Hematopoietic multipotent progenitor cell treated with erythropoietin and hydrocortisone succinate and interleukin-3 and kit ligand, for 17 days (in vitro differentiated cells): ENCODE measurements around the gene TNFRSF14.

Experiments used
- DNase-seq: peaks from one replicate; pipeline ENCODE4 v3.0.0-alpha.2; 2015; ENCODE audit warnings: low spot score

TNFRSF14 gene

GRCh38 chr1:2602866-2603520 is 46.8 kb downstream of the TNFRSF14 start:
- no peak for DNase-seq

- no peak for DNase-seq
Observed at GRCh38 chr1:2603521-2604155, 47.5 kb downstream of the TNFRSF14 start.

DNA sequence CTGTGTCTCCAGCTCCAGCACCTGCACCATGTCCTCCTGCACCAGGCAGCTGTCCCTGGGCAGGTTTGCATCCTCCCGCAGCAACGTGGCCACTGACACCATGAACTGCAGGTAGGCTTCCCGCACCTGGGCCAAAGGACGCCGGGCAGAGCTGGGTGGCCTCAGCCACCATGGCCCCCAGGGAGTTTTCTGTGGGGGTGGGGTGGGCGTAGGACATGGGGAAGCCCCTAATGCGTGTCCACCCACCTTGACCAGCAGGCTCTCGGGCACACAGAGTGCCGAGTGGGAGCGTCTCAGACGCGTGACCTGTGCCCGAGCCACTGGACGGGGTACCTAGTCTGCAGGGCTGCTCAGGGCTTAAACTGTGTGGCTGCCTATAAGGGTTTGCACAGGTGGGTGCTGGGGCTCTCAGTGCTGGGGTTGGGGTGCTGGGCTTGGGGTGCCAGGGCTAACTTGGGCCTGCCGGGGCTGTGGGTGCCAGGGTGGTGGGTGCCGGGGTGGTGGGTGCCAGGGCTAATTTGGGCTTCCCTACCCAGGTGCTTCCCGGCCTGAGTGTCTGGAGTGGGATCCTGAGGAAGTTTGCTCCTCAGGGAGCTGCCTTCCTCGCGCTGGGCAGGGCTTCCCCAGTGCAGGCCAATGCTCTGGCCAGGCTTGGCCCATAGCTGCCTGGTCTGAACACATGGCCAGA is 48.1 kb downstream of the TNFRSF14 start:
- DNase-seq = no peak

GRCh38 chr1:2604844-2605508 is 48.8 kb downstream of the TNFRSF14 start:
- no peak for DNase-seq

GRCh38 chr1:2605509-2606395 is 49.6 kb downstream of the TNFRSF14 start:
- DNase-seq = no peak

DNA sequence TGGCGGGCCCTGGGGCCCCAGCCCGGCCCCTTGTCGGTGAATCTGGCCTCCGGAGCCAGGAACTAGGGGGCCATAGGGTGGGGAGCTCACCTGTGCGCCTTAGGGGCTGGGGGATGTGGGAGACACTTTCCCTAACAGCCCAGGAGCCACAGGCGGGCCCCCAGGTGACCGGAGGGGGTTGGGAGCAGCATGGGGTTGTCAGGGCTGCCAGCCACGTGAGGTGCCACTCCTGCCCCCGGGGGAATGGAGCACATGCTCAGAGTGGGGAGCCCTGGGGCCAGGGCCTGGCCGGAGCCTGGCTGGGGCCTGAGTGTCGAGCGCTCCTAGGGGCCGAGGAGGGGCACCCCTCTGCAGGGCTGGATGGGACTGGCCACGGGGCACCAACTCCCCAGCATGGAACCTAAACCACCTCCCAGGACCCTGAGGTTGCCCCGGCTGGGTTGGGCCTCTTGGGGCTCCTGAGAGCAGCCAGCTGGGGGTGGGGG is 50.3 kb downstream of the TNFRSF14 start:
- no peak for DNase-seq

DNA sequence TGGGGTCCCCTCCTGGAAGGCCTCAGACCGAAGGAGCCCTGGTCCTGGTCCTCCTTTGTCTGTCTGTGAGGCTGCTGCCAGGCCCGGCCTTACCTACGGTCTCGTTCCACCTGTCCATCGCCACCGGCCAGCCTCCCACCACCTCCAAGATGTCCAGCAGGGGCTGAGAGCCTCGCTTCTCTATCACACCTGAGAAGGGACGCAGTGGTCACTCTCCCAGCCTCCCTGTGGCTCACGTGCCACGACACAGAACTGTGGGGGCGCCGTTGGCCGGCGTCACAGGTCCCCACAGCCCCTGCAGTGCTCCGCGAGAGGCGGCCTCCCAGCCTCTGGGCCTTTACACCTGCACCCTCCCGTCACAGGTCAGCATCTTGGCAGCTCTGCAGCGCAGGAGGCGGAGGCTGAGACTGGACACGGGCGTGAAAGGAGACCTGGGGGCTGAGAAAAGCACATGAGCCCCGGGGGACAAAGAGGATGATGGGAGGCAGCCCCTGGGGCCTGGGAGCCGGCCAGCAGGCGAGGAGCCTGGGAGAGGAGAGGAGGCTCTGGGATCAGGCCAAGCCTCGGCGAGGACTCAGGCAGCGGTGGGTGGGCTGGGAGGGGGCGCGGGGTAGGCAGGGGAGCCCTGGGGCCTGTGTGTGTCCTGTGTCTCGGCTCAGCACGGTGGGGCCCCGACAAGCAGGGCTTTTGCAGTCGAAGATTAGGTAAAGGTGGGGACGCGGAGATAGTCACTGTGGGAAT is 50.9 kb downstream of the TNFRSF14 start:
- no peak for DNase-seq

DNA sequence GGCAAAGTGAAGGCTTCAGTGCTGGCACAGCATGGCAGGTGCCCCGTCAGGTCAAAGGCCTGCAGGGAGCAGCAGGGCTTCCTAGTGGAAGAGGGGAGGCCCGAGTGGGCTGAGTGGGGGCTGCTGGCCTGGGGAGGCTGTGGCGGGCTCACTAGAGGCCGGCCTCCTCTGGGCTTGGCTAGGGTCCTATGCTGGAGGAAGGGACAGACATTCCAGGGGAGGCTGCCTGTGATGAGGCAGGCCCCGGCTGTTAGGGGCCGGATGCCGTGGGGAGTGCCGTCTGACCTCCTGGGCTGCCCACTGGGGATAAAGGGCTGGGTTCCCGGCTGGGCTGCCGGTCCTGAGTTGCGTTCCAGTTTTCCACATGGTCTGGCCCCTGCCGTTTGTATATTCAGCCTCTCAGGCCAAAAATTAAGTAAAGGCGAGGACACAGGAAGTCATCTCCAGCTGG is 51.5 kb downstream of the TNFRSF14 start:
- no peak for DNase-seq

- no peak for DNase-seq
Observed at GRCh38 chr1:2609319-2610035, 53.3 kb downstream of the TNFRSF14 start.

- DNase-seq = no peak
Observed at GRCh38 chr1:2610036-2610959, 54.1 kb downstream of the TNFRSF14 start.

DNA sequence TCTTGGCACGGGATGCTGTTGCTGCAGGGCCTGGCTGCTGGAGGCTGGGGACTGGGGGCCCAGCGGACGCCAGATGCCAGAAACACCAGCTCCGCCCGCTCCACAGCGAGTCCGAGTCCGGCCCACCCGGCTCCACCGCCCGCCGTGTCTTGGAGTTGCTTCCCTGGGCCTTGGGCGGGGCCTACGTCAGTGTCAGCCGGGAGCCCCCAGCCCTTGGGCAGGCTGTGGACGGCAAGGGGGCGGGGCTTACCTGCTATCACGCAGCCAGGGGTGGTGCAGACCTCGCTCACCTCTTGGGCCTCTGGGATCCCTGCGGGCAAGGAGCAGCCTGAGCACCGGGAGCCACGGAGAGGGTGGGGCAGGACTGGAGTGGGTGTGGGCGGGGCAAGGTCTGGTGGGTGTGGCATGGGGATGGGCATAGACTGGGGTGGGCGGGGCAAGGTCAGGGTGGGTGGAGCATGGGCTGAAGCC is 54.9 kb downstream of the TNFRSF14 start:
- DNase-seq = peak; percentile 49

- no peak for DNase-seq
Observed at GRCh38 chr1:2611621-2612437, 55.7 kb downstream of the TNFRSF14 start.

DNA sequence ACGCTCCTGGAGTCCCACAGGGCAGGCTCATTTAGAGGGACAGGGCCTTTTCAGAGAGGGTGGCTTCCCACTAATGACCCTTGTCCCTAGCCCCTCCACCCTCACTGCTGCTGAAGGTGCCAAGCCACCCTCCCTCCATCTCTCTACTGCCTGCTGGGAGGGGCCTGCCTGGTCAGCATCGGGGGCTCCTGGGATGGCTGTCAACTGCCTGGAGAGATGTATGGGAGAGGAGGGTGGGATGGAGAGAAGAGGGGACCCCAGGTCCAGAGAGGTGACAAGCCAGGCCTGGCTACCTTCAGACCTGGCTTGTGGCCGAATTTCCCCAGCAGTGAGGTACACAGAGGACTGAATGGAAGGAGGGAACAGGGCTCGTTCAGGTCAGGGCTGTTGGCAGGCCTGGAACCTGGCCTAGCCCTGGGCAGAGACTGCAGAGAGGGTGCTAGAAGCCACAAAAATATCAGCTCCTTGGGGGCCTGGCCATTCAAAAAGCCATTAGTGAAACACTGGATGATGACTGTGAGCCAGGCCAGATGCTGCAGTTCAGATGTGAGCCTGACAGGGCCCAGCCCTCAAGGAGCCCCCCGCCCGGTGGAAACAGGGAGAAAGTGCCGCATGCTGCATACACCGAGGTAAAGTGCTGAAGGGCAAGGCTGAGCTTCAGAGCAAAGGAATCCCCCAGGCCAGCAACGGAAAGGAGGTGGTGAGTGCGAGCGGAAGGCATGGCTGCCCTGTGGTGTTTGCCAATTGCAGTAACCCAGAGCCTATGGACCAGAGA is 56.6 kb downstream of the TNFRSF14 start:
- no peak for DNase-seq
